Measurements from ENCODE around the gene SLC9A8.
"Not testable (repeated sequence)": the region's sequence is repeated elsewhere in the genome, so short reads cannot be mapped to it uniquely, and the experiment has no call there.

SLC9A8 gene

GRCh38 chr20:49799698-49800097 is 12.9 kb upstream of the SLC9A8 start:
- no peak overlapping the region for H3K4me2 ChIP-seq (ENCODE audit: insufficient read depth, low read length)

GRCh38 chr20:49803418-49803817 is 9.2 kb upstream of the SLC9A8 start:
- no peak for TF ChIP-seq EZH2 (IDR thresholded peaks at IDR 0.05; ENCODE audit: borderline replicate concordance, low read depth, low read length, severe bottlenecking)
- no peak for TF ChIP-seq CTCF (IDR thresholded peaks at IDR 0.05; ENCODE audit: borderline replicate concordance, extremely low read depth, low read length, poor library complexity, severe bottlenecking)
- Histone ChIP-seq H3K9me3 (ENCODE audit: insufficient read depth, low read length, severe bottlenecking) (no peaks in the 10 kb centered on the region), H3K27me3 (ENCODE audit: insufficient read depth, low read length, poor library complexity) (peaks cover 14% of the 10 kb centered on the region), H3K27ac (ENCODE audit: low read length) (no peak overlapping the region), H3K4me3 (ENCODE audit: low read depth in 1 of 2, low read length in 2 of 2) (no peak overlapping the region), H2AFZ (ENCODE audit: low read depth, low read length) (no peak overlapping the region), H3K4me1 (ENCODE audit: insufficient read depth, low read length) (no peaks in the 10 kb centered on the region), H3K9ac (ENCODE audit: low read depth, low read length) (no peak overlapping the region), H3K36me3 (ENCODE audit: insufficient read depth, low read length) (no peaks in the 10 kb centered on the region), H4K20me1 (ENCODE audit: insufficient read depth, low read length) (no peaks in the 10 kb centered on the region), H3K79me2 (ENCODE audit: insufficient read depth, low read length) (no peaks in the 10 kb centered on the region), H3K4me2 (ENCODE audit: insufficient read depth, low read length) (no peak overlapping the region)
- no peak for ATAC-seq (ENCODE audit: insufficient read depth, low read depth)
- DNase-seq, result no peak

More at GRCh38 chr20:49799698-49800097, 12.9 kb upstream of the SLC9A8 start:
- no peaks in the 10 kb centered on the region for H3K4me1 ChIP-seq (ENCODE audit: insufficient read depth, low read length)
- no peaks in the 10 kb centered on the region for H4K20me1 ChIP-seq (ENCODE audit: insufficient read depth, low read length)
- peaks cover 24% of the 10 kb centered on the region for H3K27me3 ChIP-seq (ENCODE audit: insufficient read depth, low read length, poor library complexity)
- no peaks in the 10 kb centered on the region for H3K79me2 ChIP-seq (ENCODE audit: insufficient read depth, low read length)
- TF ChIP-seq CTCF (IDR thresholded peaks at IDR 0.05; ENCODE audit: borderline replicate concordance, extremely low read depth, low read length, poor library complexity, severe bottlenecking) (no peak), EZH2 (IDR thresholded peaks at IDR 0.05; ENCODE audit: borderline replicate concordance, low read depth, low read length, severe bottlenecking) (no peak)
- no peak overlapping the region for H3K9ac ChIP-seq (ENCODE audit: low read depth, low read length)
- no peaks in the 10 kb centered on the region for H3K36me3 ChIP-seq (ENCODE audit: insufficient read depth, low read length)
- ATAC-seq (ENCODE audit: insufficient read depth, low read depth), result no peak
- no peak overlapping the region for H2AFZ ChIP-seq (ENCODE audit: low read depth, low read length)
- H3K9me3 ChIP-seq (ENCODE audit: insufficient read depth, low read length, severe bottlenecking), result no peaks in the 10 kb centered on the region
- no peak overlapping the region for H3K4me3 ChIP-seq (ENCODE audit: low read depth in 1 of 2, low read length in 2 of 2)
- no peak overlapping the region for H3K27ac ChIP-seq (ENCODE audit: low read length)
- DNase-seq, result no peak

GRCh38 chr20:49804364-49804763 is 8.3 kb upstream of the SLC9A8 start:
- Histone ChIP-seq H3K4me2 (ENCODE audit: insufficient read depth, low read length) (no peak overlapping the region), H3K4me1 (ENCODE audit: insufficient read depth, low read length) (no peaks in the 10 kb centered on the region), H3K9me3 (ENCODE audit: insufficient read depth, low read length, severe bottlenecking) (no peaks in the 10 kb centered on the region), H3K36me3 (ENCODE audit: insufficient read depth, low read length) (no peaks in the 10 kb centered on the region), H3K27me3 (ENCODE audit: insufficient read depth, low read length, poor library complexity) (peaks cover 6% of the 10 kb centered on the region), H3K27ac (ENCODE audit: low read length) (no peak overlapping the region), H2AFZ (ENCODE audit: low read depth, low read length) (no peak overlapping the region), H3K79me2 (ENCODE audit: insufficient read depth, low read length) (no peaks in the 10 kb centered on the region), H4K20me1 (ENCODE audit: insufficient read depth, low read length) (no peaks in the 10 kb centered on the region), H3K4me3 (ENCODE audit: low read depth in 1 of 2, low read length in 2 of 2) (no peak overlapping the region), H3K9ac (ENCODE audit: low read depth, low read length) (no peak overlapping the region)
- no peak for DNase-seq
- no peak for TF ChIP-seq CTCF (IDR thresholded peaks at IDR 0.05; ENCODE audit: borderline replicate concordance, extremely low read depth, low read length, poor library complexity, severe bottlenecking)
- no peak for TF ChIP-seq EZH2 (IDR thresholded peaks at IDR 0.05; ENCODE audit: borderline replicate concordance, low read depth, low read length, severe bottlenecking)
- ATAC-seq (ENCODE audit: insufficient read depth, low read depth), result no peak

GRCh38 chr20:49805224-49805876 is 7.3 kb upstream of the SLC9A8 start:
- H4K20me1 ChIP-seq (ENCODE audit: insufficient read depth, low read length); H3K27ac ChIP-seq (ENCODE audit: low read length); H3K9ac ChIP-seq (ENCODE audit: low read depth, low read length); H3K36me3 ChIP-seq (ENCODE audit: insufficient read depth, low read length); H3K4me2 ChIP-seq (ENCODE audit: insufficient read depth, low read length); H3K4me1 ChIP-seq (ENCODE audit: insufficient read depth, low read length); H3K4me3 ChIP-seq (ENCODE audit: low read depth in 1 of 2, low read length in 2 of 2); H2AFZ ChIP-seq (ENCODE audit: low read depth, low read length); H3K27me3 ChIP-seq (ENCODE audit: insufficient read depth, low read length, poor library complexity); DNase-seq; H3K79me2 ChIP-seq (ENCODE audit: insufficient read depth, low read length); H3K9me3 ChIP-seq (ENCODE audit: insufficient read depth, low read length, severe bottlenecking): not testable (repeated sequence)
- ATAC-seq (ENCODE audit: insufficient read depth, low read depth), result 0 out of 3 replicates have a peak, but pooled peaks have one; percentile 31
